T-helper 22 cell (primary cell): Measurements from ENCODE around the gene MCM5.
"Not testable (repeated sequence)": the region's sequence is repeated elsewhere in the genome, so short reads cannot be mapped to it uniquely, and the experiment has no call there.

Experiments
- DNase-seq: peaks from one replicate; pipeline ENCODE4 v3.0.0-alpha.2; 2020; ENCODE audit warnings: low read depth

MCM5 gene

GRCh38 chr22:35432228-35432905, 32.4 kb downstream of the MCM5 start:
- no peak for DNase-seq

GRCh38 chr22:35434061-35434710, 34.2 kb downstream of the MCM5 start:
- DNase-seq, result no peak

GRCh38 chr22:35435201-35435740, 35.3 kb downstream of the MCM5 start:
- DNase-seq, result no peak

- DNase-seq, result no peak
These were observed 36.5 kb downstream of the MCM5 start for GRCh38 chr22:35436421-35436820.

- DNase-seq, result no peak
These were observed 37.1 kb downstream of the MCM5 start for GRCh38 chr22:35437049-35437448.

- not testable (repeated sequence) for DNase-seq
These were observed 38.9 kb downstream of the MCM5 start for GRCh38 chr22:35438673-35439364.

- no peak for DNase-seq
These were observed 39.4 kb downstream of the MCM5 start for GRCh38 chr22:35439365-35439717.

- no peak for DNase-seq
These were observed 40.2 kb downstream of the MCM5 start for GRCh38 chr22:35440129-35440528.

GRCh38 chr22:35441489-35442100, 41.7 kb downstream of the MCM5 start:
- DNase-seq, result no peak

- no peak for DNase-seq
These were observed 42.5 kb downstream of the MCM5 start for GRCh38 chr22:35442471-35442870.

GRCh38 chr22:35443338-35443737, 43.4 kb downstream of the MCM5 start:
- DNase-seq, result no peak

- no peak for DNase-seq
These were observed 44.1 kb downstream of the MCM5 start for GRCh38 chr22:35443790-35444684.

GRCh38 chr22:35444685-35445399, 44.9 kb downstream of the MCM5 start:
- DNase-seq, result no peak

- no peak for DNase-seq
These were observed 46.0 kb downstream of the MCM5 start for GRCh38 chr22:35445933-35446332.

GRCh38 chr22:35446365-35446764, 46.4 kb downstream of the MCM5 start:
- no peak for DNase-seq

GRCh38 chr22:35448523-35448922, 48.6 kb downstream of the MCM5 start:
- DNase-seq, result no peak

GRCh38 chr22:35449829-35450689, 50.1 kb downstream of the MCM5 start:
- no peak for DNase-seq

- DNase-seq, result no peak
These were observed 51.1 kb downstream of the MCM5 start for GRCh38 chr22:35450824-35451569.

- no peak for DNase-seq
These were observed 51.7 kb downstream of the MCM5 start for GRCh38 chr22:35451592-35451991.
